Stomach (tissue), 4 donors: ENCODE measurements around the gene PPCS.

Experiments
- CTCF ChIP-seq, 7 experiments: fragments of 450-650 bp in 4 of 7; fragments of 200-600 bp in 3 of 7; sonication (generic) in 3 of 7; IDR thresholded peaks; one replicate each; pipeline ENCODE4 v1.5.1; 2016 to 2019; ENCODE audit warnings: antibody characterized with exemption in 7 of 7, control low read depth in 2 of 7, mild to moderate bottlenecking in 1 of 7
- EP300 ChIP-seq: sonication (generic); formaldehyde crosslinking; IDR thresholded peaks from one replicate; pipeline ENCODE4 v1.6.1; 2017; ENCODE audit warnings: antibody characterized with exemption
- POLR2A ChIP-seq, 4 donors: fragments of 450-650 bp; IDR thresholded peaks; one replicate each; pipeline ENCODE4 v1.6.1; 2016; ENCODE audit warnings: antibody characterized with exemption in 4 of 4, control low read depth in 2 of 4, mild to moderate bottlenecking in 1 of 4, moderate library complexity in 1 of 4
- POLR2AphosphoS5 ChIP-seq, 3 donors: sonication (generic); formaldehyde crosslinking; IDR thresholded peaks; one replicate each; pipeline ENCODE4 v1.6.1; 2016; ENCODE audit warnings: antibody characterized with exemption in 3 of 3

GRCh38 chr1:42423681-42424080 is 32.7 kb upstream of the PPCS start:
- TF ChIP-seq POLR2AphosphoS5 (IDR thresholded peaks at IDR 0.05): no peak
- no peak for TF ChIP-seq CTCF (IDR thresholded peaks at IDR 0.05)
- no peak for TF ChIP-seq POLR2A (IDR thresholded peaks at IDR 0.05)
- TF ChIP-seq EP300: no peak
